M059J (cell line): ENCODE measurements around the gene ATXN7L1. TPM values are rescaled to one million over a fixed set of nuclear protein-coding genes. Genes with fewer than 3 reads are reported as not detected.
A peak's percentile ranks its signal among the peaks of the same experiment; 100 is the strongest.

Experiments
- DNase-seq: peaks from one replicate; pipeline ENCODE4 v3.0.0-alpha.2; 2012; ENCODE audit warnings: low read depth
- total RNA-seq: library from RNA; depleted of rRNA; stranded (reverse); fragments of >200 nt; shearing (Covaris generic); gene quantifications from 2 replicates; pipeline ENCODE4 v1.2.3, GENCODE V29; 2014; rRNA removed

ATXN7L1 gene
- total RNA-seq, 1 experiment from 2014 or later = 7.7 TPM

DNA sequence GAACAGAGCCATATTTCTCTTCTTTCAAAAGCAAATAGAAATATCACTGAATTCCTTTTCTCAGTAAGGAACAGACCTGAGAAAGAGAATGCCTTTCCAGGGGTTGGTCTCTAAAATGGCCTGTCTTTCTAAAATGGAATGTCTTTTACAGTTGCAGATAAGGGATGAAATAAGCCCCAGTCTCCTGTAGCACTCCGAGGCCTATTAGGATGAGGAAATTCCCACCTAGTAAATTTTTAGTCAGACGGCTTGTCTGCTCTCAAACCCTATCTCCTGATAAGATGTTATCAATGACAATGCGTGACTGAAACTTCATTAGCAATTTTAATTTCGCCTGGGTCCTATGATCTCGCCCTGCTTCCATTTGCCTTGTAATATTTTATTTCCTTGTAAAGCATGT is 292.2 kb downstream of the ATXN7L1 start:
- no peak for DNase-seq

DNA sequence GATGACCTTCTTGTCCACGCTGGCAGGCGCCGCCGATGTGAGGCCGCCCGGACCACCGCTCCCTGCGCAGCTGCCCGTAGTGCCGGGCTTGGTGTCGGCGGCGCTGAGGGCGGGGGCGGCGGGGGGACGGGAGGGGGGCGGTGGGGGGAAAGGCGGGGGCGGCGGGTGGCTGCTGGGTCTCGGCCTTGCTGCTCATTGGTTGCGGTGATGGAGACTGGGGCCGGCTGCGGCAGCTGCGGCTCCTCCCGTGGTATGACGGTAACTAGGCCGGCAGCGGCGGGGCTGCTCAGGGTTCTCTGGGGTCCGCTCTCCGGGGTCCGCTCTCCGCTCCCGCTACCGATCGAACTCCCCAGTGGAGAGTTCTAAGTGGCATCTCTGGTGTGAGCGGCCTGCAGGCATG is 293.3 kb downstream of the ATXN7L1 start:
- DNase-seq = no peak

DNA sequence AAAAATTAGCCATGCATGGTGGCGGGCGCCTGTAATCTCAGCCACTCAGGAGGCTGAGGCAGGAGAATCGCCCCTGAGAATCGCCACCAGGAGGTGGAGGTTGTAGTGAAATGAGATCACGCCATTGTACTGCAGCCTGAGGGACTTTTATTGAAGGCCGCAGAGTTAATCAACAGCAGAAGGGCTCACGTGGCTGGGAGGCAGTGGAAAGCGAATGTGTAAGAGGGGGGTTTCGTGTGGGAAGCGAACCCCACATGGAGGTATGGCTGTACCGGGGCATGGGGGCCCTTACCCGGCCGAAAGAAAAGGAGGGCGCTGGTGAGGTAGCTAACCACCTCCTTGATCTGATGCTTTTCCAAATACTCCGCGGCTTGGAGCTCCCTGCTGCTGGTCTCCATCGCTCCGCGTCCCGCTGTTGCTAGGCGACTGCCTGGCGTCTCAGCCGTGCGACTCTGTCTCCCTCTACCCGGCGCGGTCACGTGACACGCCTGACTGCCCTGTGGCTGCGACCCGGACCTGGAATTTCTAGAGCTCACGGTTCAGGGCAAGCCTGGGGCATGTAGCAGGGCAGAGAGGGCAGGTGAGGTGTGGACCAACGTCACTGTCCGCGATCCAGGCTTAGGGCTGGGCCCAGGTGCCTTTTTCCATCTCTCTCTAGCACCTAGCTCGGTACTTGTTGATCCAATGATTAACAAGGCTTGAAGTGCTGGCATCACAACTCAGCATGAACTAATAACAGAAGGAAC is 295.2 kb downstream of the ATXN7L1 start, which contains the start of gene EFCAB10:
Gene EFCAB10 (minus strand): TSS at position 428 of the 746 bp plus-strand sequence. CDS start 30 bp downstream, at position 398.
- DNase-seq = peak; percentile 64

DNA sequence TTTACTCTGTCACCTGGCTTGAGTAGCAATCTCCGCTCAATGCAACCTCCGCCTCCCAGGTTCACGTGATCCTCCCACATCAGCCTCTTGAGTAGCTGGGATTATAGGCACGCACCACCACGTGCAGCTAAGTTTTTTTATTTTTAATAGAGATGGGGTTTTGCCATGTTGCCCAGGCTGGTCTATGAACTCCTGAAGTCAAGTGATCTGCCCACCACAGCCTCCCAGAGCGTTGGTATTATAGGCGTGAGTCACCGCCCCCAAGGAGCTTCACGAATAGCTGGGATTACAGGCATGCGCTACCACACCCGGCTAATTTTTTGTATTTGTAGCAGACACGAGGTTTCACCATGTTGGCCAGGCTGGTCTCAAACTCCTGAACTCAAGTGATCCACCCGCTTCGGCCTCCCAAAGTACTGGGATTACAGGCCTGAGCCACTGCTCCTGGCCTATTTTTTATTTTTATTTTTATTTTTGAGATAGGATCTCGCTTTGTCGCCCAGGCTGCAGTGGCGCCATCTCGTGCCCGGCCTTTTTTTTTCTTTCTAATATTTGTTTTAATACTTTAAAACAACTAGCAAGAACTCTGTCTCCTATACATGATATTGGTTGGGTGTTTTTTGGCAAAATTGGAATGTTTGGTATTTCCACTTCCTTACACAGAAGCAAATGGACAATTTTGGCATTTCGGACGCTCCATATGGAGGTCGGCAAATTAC is 296.2 kb downstream of the ATXN7L1 start:
- peak; percentile 74 for DNase-seq

DNA sequence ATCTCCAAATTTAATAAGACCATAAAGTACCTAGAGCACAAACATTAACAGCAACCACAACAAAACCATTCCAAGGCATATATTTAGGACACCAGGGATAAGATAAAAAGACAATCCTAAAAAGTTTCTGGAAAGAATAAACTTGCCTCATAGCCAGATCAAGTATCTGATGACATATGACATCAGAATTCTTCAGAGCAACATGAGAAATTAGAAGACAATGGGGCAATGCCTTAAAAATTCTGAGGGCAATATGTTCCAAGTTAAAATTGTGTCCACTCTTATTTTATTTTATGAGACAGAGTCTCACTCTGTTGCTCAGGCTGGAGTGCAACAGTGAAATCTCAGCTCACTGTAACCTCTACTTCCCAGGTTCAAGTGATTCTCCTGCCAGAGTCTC is 297.9 kb downstream of the ATXN7L1 start:
- DNase-seq = no peak

DNA sequence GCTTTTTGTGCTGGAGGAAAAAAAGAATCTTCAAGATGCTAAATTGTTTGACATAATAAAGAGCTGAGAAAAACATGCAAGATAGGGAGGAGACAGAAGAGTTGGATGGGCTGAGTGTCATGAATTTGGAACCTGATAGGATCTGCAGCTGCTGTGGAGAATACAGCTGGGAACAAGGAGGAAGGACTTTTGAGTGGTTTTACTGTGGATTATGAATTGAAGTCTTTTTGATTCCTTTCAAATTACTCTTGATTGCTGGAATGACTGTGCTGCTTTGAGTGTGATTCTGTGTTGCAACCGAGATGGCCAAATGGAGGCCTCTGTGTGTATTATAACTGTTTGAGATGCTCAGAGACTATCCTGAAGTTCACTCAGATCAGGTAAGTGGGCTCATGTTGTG is 299.1 kb downstream of the ATXN7L1 start:
- DNase-seq = no peak

DNA sequence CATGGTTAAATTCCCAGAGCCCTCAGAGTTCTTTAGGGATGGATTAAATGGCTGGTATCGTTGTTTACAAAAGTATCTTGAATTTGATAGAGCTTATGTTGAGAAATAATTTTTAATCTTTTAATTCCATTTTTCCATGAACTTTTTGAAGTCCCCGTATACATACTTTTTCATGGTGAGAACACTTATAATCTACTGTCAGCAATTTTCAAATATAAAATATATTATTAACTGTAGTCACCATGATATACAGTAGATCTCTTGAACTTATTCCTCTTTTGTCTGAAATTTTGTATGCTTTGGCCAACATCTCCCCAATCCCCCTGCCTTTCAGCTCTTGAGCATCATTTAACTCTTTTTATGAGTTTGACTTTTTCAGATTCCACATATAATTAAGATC is 304.5 kb downstream of the ATXN7L1 start:
- no peak for DNase-seq

DNA sequence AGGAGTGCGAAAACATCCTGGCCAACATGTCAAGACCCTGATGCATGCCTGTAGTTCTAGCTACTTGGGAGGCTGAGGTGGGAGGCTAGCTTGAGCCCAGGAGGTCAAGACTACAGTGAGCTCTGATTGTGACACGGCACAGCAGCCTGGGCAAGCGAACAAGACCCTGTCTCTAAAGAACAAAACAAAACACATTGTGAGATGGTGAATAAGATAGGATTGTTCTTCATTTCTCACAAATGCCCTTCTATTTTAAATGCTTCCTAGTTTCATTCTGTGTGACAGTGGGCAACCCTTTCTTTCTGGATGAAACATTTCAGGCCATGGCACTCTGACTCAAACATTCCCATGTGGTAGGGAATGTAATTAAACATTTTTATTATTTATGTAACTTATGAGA is 308.6 kb downstream of the ATXN7L1 start:
- no peak for DNase-seq

DNA sequence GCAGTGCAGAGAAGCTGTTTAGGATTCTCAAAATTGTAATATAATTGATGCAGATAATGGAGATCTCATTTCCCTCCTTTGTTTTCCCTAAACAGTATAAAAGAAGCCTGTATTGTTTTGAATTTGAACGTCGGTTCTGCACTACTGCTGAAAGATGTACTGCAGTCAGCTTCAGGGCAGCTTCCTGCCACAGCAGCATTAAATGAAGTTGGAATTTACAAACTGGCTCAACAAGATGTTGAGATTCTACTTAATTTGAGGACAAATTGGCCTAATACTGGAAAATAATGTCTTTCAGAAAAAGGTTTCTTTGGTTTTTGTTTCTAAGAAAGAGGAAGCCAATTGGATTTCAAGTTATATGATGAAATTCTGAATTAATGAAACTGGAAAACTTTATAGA is 309.4 kb downstream of the ATXN7L1 start:
- DNase-seq = no peak

DNA sequence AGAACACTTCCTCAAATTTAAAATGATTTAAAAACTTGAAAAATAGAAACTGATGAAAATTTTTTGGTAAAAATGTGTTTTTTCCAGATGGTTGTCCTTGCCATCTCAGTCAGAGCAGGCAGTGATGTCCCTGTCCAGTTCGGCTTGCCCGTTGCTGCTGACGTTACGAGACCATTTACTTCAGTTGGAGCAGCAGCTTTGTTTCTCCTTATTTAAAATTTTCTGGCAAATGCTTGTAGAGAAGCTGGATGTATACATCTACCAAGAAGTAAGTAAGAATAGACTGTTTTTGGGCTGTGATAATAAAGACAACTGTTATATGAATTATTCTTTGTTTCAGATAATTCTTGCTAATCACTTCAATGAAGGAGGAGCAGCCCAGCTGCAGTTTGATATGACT is 311.2 kb downstream of the ATXN7L1 start:
- no peak for DNase-seq

DNA sequence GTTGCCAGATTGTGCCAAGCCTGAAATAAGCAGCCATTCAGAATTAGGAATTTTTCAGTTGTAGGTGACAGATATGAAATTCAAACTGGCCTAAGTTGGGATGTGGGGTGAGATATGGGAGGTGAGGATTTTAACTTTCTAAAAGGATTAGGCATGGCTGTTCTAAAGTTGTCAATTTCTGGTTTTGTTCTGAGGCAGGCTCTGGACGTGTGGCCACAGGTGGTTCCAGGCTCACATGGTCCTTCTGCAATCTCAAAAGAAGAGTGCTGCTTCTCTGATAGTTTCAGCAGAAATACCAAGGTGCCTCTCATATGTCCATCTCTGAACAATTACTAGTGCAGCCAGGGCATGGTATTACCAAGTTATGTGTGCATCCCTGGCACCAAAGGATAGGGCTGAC is 316.5 kb downstream of the ATXN7L1 start:
- no peak for DNase-seq

Other genes starting within 250 kb of the ATXN7L1 start
- 0.52 and 2.1 TPM in 2 replicates for gene CDHR3, start 86.7 kb upstream of the ATXN7L1 start, total RNA-seq
- gene SYPL1, start 235.7 kb upstream of the ATXN7L1 start, total RNA-seq = 69.0 and 98.5 TPM in 2 replicates